HFFc6 (cell line): Measurements from ENCODE around the gene DDN. TPM values are rescaled to one million over a fixed set of nuclear protein-coding genes. Genes with fewer than 3 reads are reported as not detected.
A peak's percentile ranks its signal among the peaks of the same experiment; 100 is the strongest.

Source experiments
- DNase-seq: peaks from one replicate; pipeline ENCODE4 v3.0.0-alpha.2; 2018
- H3K27ac Mint-ChIP-seq: 2 replicates; pipeline ENCODE4 v1.8.0; 2020; ENCODE audit warnings: mild to moderate bottlenecking, mixed read lengths
- H3K27me3 Mint-ChIP-seq: 2 replicates; pipeline ENCODE4 v1.8.0; 2021; ENCODE audit warnings: mild to moderate bottlenecking, moderate library complexity, mixed read lengths; ENCODE audit not compliant: insufficient read depth
- H3K36me3 Mint-ChIP-seq: 2 replicates; pipeline ENCODE4 v1.8.0; 2021; ENCODE audit warnings: low read depth, mixed read lengths
- H3K4me1 Mint-ChIP-seq: 2 replicates; pipeline ENCODE4 v1.8.0; 2020; ENCODE audit warnings: low read depth, mixed read lengths
- H3K4me3 Mint-ChIP-seq: 2 replicates; pipeline ENCODE4 v1.8.0; 2020; ENCODE audit warnings: mild to moderate bottlenecking, moderate library complexity, mixed read lengths
- H3K9me3 Mint-ChIP-seq: 2 replicates; pipeline ENCODE4 v1.8.0; 2020; ENCODE audit warnings: mild to moderate bottlenecking, mixed read lengths
- total RNA-seq, 6 experiments: library from RNA; stranded (reverse); fragmentation: NEBNext Ultra II Directional; extraction: Animal tissue kit (Norgen Biotek cat#: 25700); gene quantifications; 2 replicates in 1 of 6; 3 replicates in 5 of 6; pipeline ENCODE4 v1.2.3, GENCODE V29; 2021
- TF ChIP-seq, protein P1 (sequence below): fragments of 200-600 bp; sonication (generic); IDR thresholded peaks from 2 replicates; pipeline ENCODE4 v1.5.0; 2021; ENCODE audit warnings: antibody characterized with exemption, mild to moderate bottlenecking

The DDN gene
- total RNA-seq, 6 experiments from 2014 or later: 0.17 to 0.40 (median 0.23) TPM

- H3K27me3 Mint-ChIP-seq: peaks cover 75% of the 10 kb centered on the region
- H3K4me1 Mint-ChIP-seq: peaks cover 28% of the 10 kb centered on the region
- H3K36me3 Mint-ChIP-seq: peaks cover 6% of the 10 kb centered on the region; the same call in 1 of the 2 replicates
- H3K4me3 Mint-ChIP-seq: no peak overlapping the region
- no peak for DNase-seq
- no peaks in the 10 kb centered on the region for H3K9me3 Mint-ChIP-seq
- TF ChIP-seq, protein P1, sequence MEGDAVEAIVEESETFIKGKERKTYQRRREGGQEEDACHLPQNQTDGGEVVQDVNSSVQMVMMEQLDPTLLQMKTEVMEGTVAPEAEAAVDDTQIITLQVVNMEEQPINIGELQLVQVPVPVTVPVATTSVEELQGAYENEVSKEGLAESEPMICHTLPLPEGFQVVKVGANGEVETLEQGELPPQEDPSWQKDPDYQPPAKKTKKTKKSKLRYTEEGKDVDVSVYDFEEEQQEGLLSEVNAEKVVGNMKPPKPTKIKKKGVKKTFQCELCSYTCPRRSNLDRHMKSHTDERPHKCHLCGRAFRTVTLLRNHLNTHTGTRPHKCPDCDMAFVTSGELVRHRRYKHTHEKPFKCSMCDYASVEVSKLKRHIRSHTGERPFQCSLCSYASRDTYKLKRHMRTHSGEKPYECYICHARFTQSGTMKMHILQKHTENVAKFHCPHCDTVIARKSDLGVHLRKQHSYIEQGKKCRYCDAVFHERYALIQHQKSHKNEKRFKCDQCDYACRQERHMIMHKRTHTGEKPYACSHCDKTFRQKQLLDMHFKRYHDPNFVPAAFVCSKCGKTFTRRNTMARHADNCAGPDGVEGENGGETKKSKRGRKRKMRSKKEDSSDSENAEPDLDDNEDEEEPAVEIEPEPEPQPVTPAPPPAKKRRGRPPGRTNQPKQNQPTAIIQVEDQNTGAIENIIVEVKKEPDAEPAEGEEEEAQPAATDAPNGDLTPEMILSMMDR: no peak
- H3K27ac Mint-ChIP-seq: no peak overlapping the region
Measured at GRCh38 chr12:48982397-48983080, 16.6 kb downstream of the DDN start.

DNA sequence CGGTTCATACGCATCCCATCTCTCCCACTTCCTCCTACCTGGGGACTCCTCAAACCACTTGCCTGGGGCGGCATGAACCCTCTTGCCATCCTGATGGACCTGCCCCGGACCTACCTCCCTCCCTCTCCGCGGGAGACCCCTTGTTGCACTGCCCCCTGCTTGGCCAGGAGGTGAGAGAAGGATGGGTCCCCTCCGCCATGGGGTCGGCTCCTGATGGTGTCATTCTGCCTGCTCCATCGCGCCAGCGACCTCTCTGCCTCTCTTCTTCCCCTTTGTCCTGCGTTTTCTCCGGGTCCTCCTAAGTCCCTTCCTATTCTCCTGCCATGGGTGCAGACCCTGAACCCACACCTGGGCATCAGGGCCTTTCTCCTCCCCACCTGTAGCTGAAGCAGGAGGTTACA, 17.4 kb downstream of the DDN start:
- Mint-ChIP-seq H3K27me3 (peaks cover 74% of the 10 kb centered on the region), H3K9me3 (no peaks in the 10 kb centered on the region), H3K27ac (no peak overlapping the region), H3K4me1 (peaks cover 35% of the 10 kb centered on the region), H3K4me3 (no peak overlapping the region), H3K36me3 (peaks cover 6% of the 10 kb centered on the region; the same call in 1 of the 2 replicates)
- no peak for DNase-seq
- TF ChIP-seq, protein P1: no peak

DNA sequence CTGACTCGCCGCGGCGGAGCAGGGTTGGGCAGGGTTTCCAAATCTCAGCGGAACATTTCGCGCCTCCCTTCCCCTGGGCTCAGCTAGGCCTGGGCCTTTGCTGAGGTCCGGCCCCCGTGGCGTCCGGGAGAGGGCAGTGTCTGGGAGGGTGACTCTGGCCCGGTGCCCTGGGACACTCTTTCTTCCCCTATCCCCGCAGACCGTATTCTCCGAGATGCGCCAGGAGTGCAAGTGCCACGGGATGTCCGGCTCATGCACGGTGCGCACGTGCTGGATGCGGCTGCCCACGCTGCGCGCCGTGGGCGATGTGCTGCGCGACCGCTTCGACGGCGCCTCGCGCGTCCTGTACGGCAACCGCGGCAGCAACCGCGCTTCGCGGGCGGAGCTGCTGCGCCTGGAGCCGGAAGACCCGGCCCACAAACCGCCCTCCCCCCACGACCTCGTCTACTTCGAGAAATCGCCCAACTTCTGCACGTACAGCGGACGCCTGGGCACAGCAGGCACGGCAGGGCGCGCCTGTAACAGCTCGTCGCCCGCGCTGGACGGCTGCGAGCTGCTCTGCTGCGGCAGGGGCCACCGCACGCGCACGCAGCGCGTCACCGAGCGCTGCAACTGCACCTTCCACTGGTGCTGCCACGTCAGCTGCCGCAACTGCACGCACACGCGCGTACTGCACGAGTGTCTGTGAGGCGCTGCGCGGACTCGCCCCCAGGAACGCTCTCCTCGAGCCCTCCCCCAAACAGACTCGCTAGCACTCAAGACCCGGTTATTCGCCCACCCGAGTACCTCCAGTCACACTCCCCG, 18.0 kb downstream of the DDN start:
- Mint-ChIP-seq H3K4me1 (peaks cover 37% of the 10 kb centered on the region), H3K27me3 (peaks cover 73% of the 10 kb centered on the region), H3K4me3 (no peak overlapping the region; the same call in 1 of the 2 replicates), H3K27ac (no peak overlapping the region), H3K9me3 (no peaks in the 10 kb centered on the region), H3K36me3 (peaks cover 6% of the 10 kb centered on the region; the same call in 1 of the 2 replicates)
- no peak for DNase-seq
- TF ChIP-seq, protein P1: peak; percentile 39; the same call in 1 of the 2 replicates

- H3K27me3 Mint-ChIP-seq: peaks cover 68% of the 10 kb centered on the region
- no peak for DNase-seq
- no peak overlapping the region for H3K27ac Mint-ChIP-seq
- no peak overlapping the region; the same call in none of the 2 replicates for H3K4me3 Mint-ChIP-seq
- peaks cover 6% of the 10 kb centered on the region; the same call in 1 of the 2 replicates for H3K36me3 Mint-ChIP-seq
- H3K9me3 Mint-ChIP-seq: no peaks in the 10 kb centered on the region
- TF ChIP-seq, protein P1: no peak
- H3K4me1 Mint-ChIP-seq: peaks cover 37% of the 10 kb centered on the region
Measured at GRCh38 chr12:48980389-48980952, 18.7 kb downstream of the DDN start.

- H3K4me3 Mint-ChIP-seq: peak overlapping the region; percentile 60
- no peak overlapping the region for H3K27ac Mint-ChIP-seq
- TF ChIP-seq, protein P1: no peak
- peaks cover 6% of the 10 kb centered on the region; the same call in 1 of the 2 replicates for H3K36me3 Mint-ChIP-seq
- no peak for DNase-seq
- H3K9me3 Mint-ChIP-seq: no peaks in the 10 kb centered on the region
- peaks cover 37% of the 10 kb centered on the region for H3K4me1 Mint-ChIP-seq
- peaks cover 67% of the 10 kb centered on the region for H3K27me3 Mint-ChIP-seq
Measured at GRCh38 chr12:48979602-48980388, 19.4 kb downstream of the DDN start.
